CD4-positive, alpha-beta T cell treated with Interferon gamma for 1 hour (primary cell): ENCODE results near the gene JPH3.
"Not testable (repeated sequence)": the region's sequence is repeated elsewhere in the genome, so short reads cannot be mapped to it uniquely, and the experiment has no call there.

Experiments
- DNase-seq: peaks from one replicate; pipeline ENCODE4 v3.0.0-alpha.2; 2020

The JPH3 gene

GRCh38 chr16:87721622-87722585 is 119.6 kb downstream of the JPH3 start:
- DNase-seq = no peak

GRCh38 chr16:87722590-87723225 is 120.4 kb downstream of the JPH3 start:
- no peak for DNase-seq

GRCh38 chr16:87723226-87723623 is 120.9 kb downstream of the JPH3 start:
- peak; percentile 31 for DNase-seq

GRCh38 chr16:87724490-87725291 is 122.4 kb downstream of the JPH3 start:
- DNase-seq = peak; percentile 50

- DNase-seq = no peak
These were observed 123.4 kb downstream of the JPH3 start for GRCh38 chr16:87725596-87726235.

GRCh38 chr16:87726577-87726976 is 124.3 kb downstream of the JPH3 start:
- DNase-seq = not testable (repeated sequence)

- DNase-seq = no peak
These were observed 125.0 kb downstream of the JPH3 start for GRCh38 chr16:87727346-87727745.

GRCh38 chr16:87728026-87728425 is 125.7 kb downstream of the JPH3 start:
- DNase-seq = no peak

- no peak for DNase-seq
These were observed 127.1 kb downstream of the JPH3 start for GRCh38 chr16:87729266-87729954.

GRCh38 chr16:87731607-87732006 is 129.3 kb downstream of the JPH3 start:
- no peak for DNase-seq

GRCh38 chr16:87733190-87733589 is 130.9 kb downstream of the JPH3 start:
- DNase-seq = no peak

GRCh38 chr16:87734644-87735043 is 132.3 kb downstream of the JPH3 start:
- no peak for DNase-seq

GRCh38 chr16:87735270-87736007 is 133.1 kb downstream of the JPH3 start:
- DNase-seq = no peak

- DNase-seq = no peak
These were observed 133.7 kb downstream of the JPH3 start for GRCh38 chr16:87736008-87736382.

- no peak for DNase-seq
These were observed 137.5 kb downstream of the JPH3 start for GRCh38 chr16:87739801-87740200.

- DNase-seq = no peak
These were observed 138.1 kb downstream of the JPH3 start for GRCh38 chr16:87740441-87740840.

GRCh38 chr16:87740909-87741424 is 138.7 kb downstream of the JPH3 start:
- DNase-seq = no peak

- no peak for DNase-seq
These were observed 139.6 kb downstream of the JPH3 start for GRCh38 chr16:87741700-87742415.

- no peak for DNase-seq
These were observed 140.6 kb downstream of the JPH3 start for GRCh38 chr16:87742781-87743490.
